Activated CD8-positive, alpha-beta T cell treated with anti-CD3 and anti-CD28 coated beads for 36 hours (primary cell): ENCODE results near the gene C2orf42. TPM values are rescaled to one million over a fixed set of nuclear protein-coding genes. Genes with fewer than 3 reads are reported as not detected.
"Not testable (repeated sequence)": the region's sequence is repeated elsewhere in the genome, so short reads cannot be mapped to it uniquely, and the experiment has no call there.

ENCODE experiments used
- ATAC-seq: fragments of 200-7000 bp; cut with Tn5 transposase; one replicate; pipeline ENCODE4 v1.10.0; 2021; ENCODE audit warnings: mild to moderate bottlenecking, moderate library complexity
- CTCF ChIA-PET: fragments of 350-600 bp; sonication (Branson Sonifier 250); formaldehyde crosslinking; loops from one replicate; lab custom pipeline; 2021; ENCODE audit warnings: antibody characterized with exemption; lab: Charles Lee
- POLR2A ChIA-PET: fragments of 350-600 bp; sonication (Branson Sonifier 250); formaldehyde crosslinking; loops from one replicate; lab custom pipeline; 2021; ENCODE audit warnings: antibody characterized with exemption; lab: Charles Lee
- DNase-seq: peaks from one replicate; pipeline ENCODE4 v3.0.0-alpha.2; 2020
- H3K27ac Mint-ChIP-seq: one replicate; pipeline ENCODE4 v1.8.0; 2021; ENCODE audit warnings: mild to moderate bottlenecking, mixed read lengths
- H3K27me3 Mint-ChIP-seq: one replicate; pipeline ENCODE4 v1.8.0; 2021; ENCODE audit warnings: mixed read lengths
- H3K36me3 Mint-ChIP-seq: one replicate; pipeline ENCODE4 v1.8.0; 2021; ENCODE audit warnings: low read depth, mixed read lengths
- H3K4me1 Mint-ChIP-seq: one replicate; pipeline ENCODE4 v1.8.0; 2021; ENCODE audit warnings: low read depth, mixed read lengths
- H3K4me3 Mint-ChIP-seq: one replicate; pipeline ENCODE4 v1.8.0; 2021; ENCODE audit warnings: mild to moderate bottlenecking, moderate library complexity, mixed read lengths
- H3K9me3 Mint-ChIP-seq: one replicate; pipeline ENCODE4 v1.8.0; 2021; ENCODE audit warnings: mixed read lengths
- intact Hi-C: fragments of 100-400 bp; cut with micrococcal nuclease; formaldehyde crosslinking; loops from one replicate; pipeline ENCODE4 v1.10.0; 2022
- total RNA-seq, 2 experiments: library from RNA; stranded (reverse); gene quantifications; one replicate each; pipeline ENCODE4 v1.2.3, GENCODE V29; 2021
- TF ChIP-seq, protein P1 (sequence below): fragments of 200-600 bp; IDR thresholded peaks from one replicate; pipeline ENCODE4 v1.8.0; 2022; ENCODE audit warnings: antibody characterized with exemption, mild to moderate bottlenecking

Gene C2orf42
- total RNA-seq, 2 experiments from 2014 or later: 19.2 to 24.6 TPM

GRCh38 chr2:70182689-70183088, 8.1 kb downstream of the C2orf42 start:
- H3K4me1 Mint-ChIP-seq: peaks cover 3% of the 10 kb centered on the region
- ATAC-seq (no peak), DNase-seq (no peak)
- ChIA-PET POLR2A (interaction anchor here (2.5 kb wide), 1 partner anchor 8 kb away, joined by 11 read pairs; the partner anchor contains the start of gene C2orf42), CTCF (interaction anchor here (0.8 to 2.8 kb wide), 4 partner anchors 10 to 271 kb away, joined by 3 to 9 read pairs (median 3); no protein-coding TSS in a partner anchor)
- no peaks in the 10 kb centered on the region for H3K9me3 Mint-ChIP-seq
- intact Hi-C loops: no loop called here
- TF ChIP-seq, protein P1, sequence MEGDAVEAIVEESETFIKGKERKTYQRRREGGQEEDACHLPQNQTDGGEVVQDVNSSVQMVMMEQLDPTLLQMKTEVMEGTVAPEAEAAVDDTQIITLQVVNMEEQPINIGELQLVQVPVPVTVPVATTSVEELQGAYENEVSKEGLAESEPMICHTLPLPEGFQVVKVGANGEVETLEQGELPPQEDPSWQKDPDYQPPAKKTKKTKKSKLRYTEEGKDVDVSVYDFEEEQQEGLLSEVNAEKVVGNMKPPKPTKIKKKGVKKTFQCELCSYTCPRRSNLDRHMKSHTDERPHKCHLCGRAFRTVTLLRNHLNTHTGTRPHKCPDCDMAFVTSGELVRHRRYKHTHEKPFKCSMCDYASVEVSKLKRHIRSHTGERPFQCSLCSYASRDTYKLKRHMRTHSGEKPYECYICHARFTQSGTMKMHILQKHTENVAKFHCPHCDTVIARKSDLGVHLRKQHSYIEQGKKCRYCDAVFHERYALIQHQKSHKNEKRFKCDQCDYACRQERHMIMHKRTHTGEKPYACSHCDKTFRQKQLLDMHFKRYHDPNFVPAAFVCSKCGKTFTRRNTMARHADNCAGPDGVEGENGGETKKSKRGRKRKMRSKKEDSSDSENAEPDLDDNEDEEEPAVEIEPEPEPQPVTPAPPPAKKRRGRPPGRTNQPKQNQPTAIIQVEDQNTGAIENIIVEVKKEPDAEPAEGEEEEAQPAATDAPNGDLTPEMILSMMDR: no peak
- H3K27ac Mint-ChIP-seq: peak overlapping the region; percentile 38
- no peak overlapping the region for H3K4me3 Mint-ChIP-seq
- no peaks in the 10 kb centered on the region for H3K27me3 Mint-ChIP-seq
- H3K36me3 Mint-ChIP-seq: peaks cover 15% of the 10 kb centered on the region

DNA sequence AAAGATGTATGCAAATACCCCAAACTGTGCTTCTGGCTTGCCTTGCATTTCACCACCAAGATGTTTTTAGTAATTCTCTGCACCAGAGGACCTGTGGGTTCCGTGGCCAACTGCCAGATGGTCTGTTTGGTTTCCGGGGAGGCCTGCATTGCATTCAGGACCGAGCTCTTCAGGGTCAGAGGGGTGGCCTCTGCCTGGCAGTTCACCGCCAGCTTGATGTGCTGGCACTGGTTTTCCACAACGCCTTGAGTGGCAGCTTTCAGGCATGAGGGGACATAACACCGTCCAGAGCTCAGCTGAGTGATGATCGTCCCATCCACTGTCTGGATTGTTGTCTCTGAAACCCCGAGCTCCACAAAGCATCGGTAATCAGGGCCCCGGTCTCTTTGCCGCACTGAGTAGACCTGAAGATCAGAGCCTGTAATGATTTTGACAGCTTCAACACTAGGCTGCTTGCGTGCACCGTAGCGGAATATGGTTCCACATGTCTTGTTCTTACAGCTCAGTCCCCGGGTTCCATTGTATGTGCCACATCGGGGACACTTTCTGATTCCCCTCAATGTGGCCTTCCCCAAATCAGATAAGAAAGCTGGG, 9.4 kb downstream of the C2orf42 start:
- Mint-ChIP-seq H3K27ac (peak overlapping the region; percentile 34), H3K36me3 (peaks cover 20% of the 10 kb centered on the region), H3K4me1 (peaks cover 2% of the 10 kb centered on the region), H3K9me3 (no peaks in the 10 kb centered on the region), H3K4me3 (no peak overlapping the region), H3K27me3 (no peaks in the 10 kb centered on the region)
- DNase-seq (no peak), ATAC-seq (no peak)
- CTCF ChIA-PET: interaction anchor here (0.7 to 2.8 kb wide), 4 partner anchors 10 to 269 kb away, joined by 3 to 9 read pairs (median 3); no protein-coding TSS in a partner anchor
- intact Hi-C loops: no loop called here
- POLR2A ChIA-PET: interaction anchor here (0.6 to 2.5 kb wide), 2 partner anchors 9 to 104 kb away, joined by 3 to 11 read pairs; partner anchors contain the start of gene C2orf42
- TF ChIP-seq, protein P1: no peak

- POLR2A ChIA-PET: interaction anchor here (0.9 kb wide), 1 partner anchor 19 kb away, joined by 3 read pairs; no protein-coding TSS in a partner anchor
- ATAC-seq (no peak), DNase-seq (no peak)
- Mint-ChIP-seq H3K9me3 (no peaks in the 10 kb centered on the region), H3K27ac (no peak overlapping the region), H3K36me3 (peaks cover 24% of the 10 kb centered on the region), H3K4me1 (peaks cover 2% of the 10 kb centered on the region), H3K4me3 (no peak overlapping the region), H3K27me3 (no peaks in the 10 kb centered on the region)
- CTCF ChIA-PET: no interaction called here
- intact Hi-C loops: no loop called here
- TF ChIP-seq, protein P1: no peak
These were observed 17.3 kb downstream of the C2orf42 start for GRCh38 chr2:70173520-70173919.

GRCh38 chr2:70169654-70170245, 21.1 kb downstream of the C2orf42 start:
- CTCF ChIA-PET: interaction anchor here (1.1 kb wide), 1 partner anchor 258 kb away, joined by 4 read pairs; no protein-coding TSS in a partner anchor
- H3K4me3 Mint-ChIP-seq, POLR2A ChIA-PET, ATAC-seq, H3K9me3 Mint-ChIP-seq, DNase-seq, H3K4me1 Mint-ChIP-seq, H3K27me3 Mint-ChIP-seq, H3K27ac Mint-ChIP-seq, intact Hi-C loops: not testable (repeated sequence)
- peaks cover 25% of the 10 kb centered on the region for H3K36me3 Mint-ChIP-seq

GRCh38 chr2:70161069-70161534, 29.7 kb downstream of the C2orf42 start:
- TF ChIP-seq, protein P1: no peak
- Mint-ChIP-seq H3K4me1 (peaks cover 4% of the 10 kb centered on the region), H3K9me3 (no peaks in the 10 kb centered on the region), H3K36me3 (peaks cover 15% of the 10 kb centered on the region), H3K4me3 (no peak overlapping the region), H3K27me3 (no peaks in the 10 kb centered on the region), H3K27ac (peak overlapping the region; percentile 70)
- DNase-seq (peak; percentile 11), ATAC-seq (no peak)
- ChIA-PET CTCF (no interaction called here), POLR2A (interaction anchor here (1.3 kb wide), 2 partner anchors 12 to 30 kb away, joined by 3 read pairs; partner anchors contain the start of gene C2orf42)
- intact Hi-C loops: no loop called here
